H1 (cell line): ENCODE data around the gene MYBL2. TPM values are rescaled to one million over a fixed set of nuclear protein-coding genes. Genes with fewer than 3 reads are reported as not detected.

Experiments
- CTCF ChIA-PET: fragments of 300-600 bp; sonication (Branson Sonifier 250); formaldehyde crosslinking; loops from one replicate; lab custom pipeline; 2021; ENCODE audit not compliant: partially characterized antibody; lab: Charles Lee
- POLR2A ChIA-PET: fragments of 300-600 bp; sonication (Branson Sonifier 250); formaldehyde crosslinking; loops from one replicate; lab custom pipeline; 2021; ENCODE audit warnings: inconsistent platforms; ENCODE audit not compliant: partially characterized antibody; lab: Charles Lee
- DNase-seq, 2 experiments: peaks; one replicate each; pipeline versions ENCODE4 v3.0.0 to v3.0.0-alpha.2; 2010 to 2022; ENCODE audit warnings: low spot score in 2 of 2, low read depth in 1 of 2, mixed read lengths in 1 of 2
- FAIRE-seq: peaks from 2 replicates; lab custom pipeline; 2011; peaks lifted over from hg19 to GRCh38; lab: Jason Lieb, UNC
- H2AFZ ChIP-seq: 2 replicates; pipeline ENCODE4 v1.8.1; 2012; ENCODE audit warnings: low read length, inconsistent platforms
- H2AK5ac ChIP-seq: 2 replicates; pipeline ENCODE4 v1.6.1; 2013; ENCODE audit warnings: low read depth, low read length
- H2BK120ac ChIP-seq: replicated peaks from 2 replicates; pipeline ENCODE3; 2013; ENCODE audit warnings: low read depth, low read length, inconsistent platforms
- H2BK12ac ChIP-seq: 2 replicates; pipeline ENCODE4 v1.6.1; 2013; ENCODE audit warnings: low read depth, low read length
- H2BK15ac ChIP-seq: 2 replicates; pipeline ENCODE4 v1.6.1; 2013; ENCODE audit warnings: low read length
- H2BK20ac ChIP-seq: 2 replicates; pipeline ENCODE4 v1.6.1; 2013; ENCODE audit warnings: low read length
- H2BK5ac ChIP-seq: 2 replicates; pipeline ENCODE4 v1.6.1; 2013; ENCODE audit warnings: low read depth, low read length
- H3K14ac ChIP-seq: 2 replicates; pipeline ENCODE4 v1.6.1; 2013; ENCODE audit warnings: inconsistent platforms; ENCODE audit not compliant: insufficient read length
- H3K18ac ChIP-seq: 2 replicates; pipeline ENCODE4 v1.6.1; 2013; ENCODE audit warnings: low read length; ENCODE audit errors: extremely low read depth
- H3K23ac ChIP-seq: 2 replicates; pipeline ENCODE4 v1.6.1; 2013; ENCODE audit warnings: inconsistent platforms; ENCODE audit not compliant: insufficient read length
- H3K23me2 ChIP-seq: 2 replicates; pipeline ENCODE4 v1.6.1; 2013; ENCODE audit warnings: low read depth, low read length
- H3K27ac ChIP-seq: 2 replicates; pipeline ENCODE4 v1.6.1; 2011; ENCODE audit warnings: low read depth, low read length, inconsistent platforms
- H3K27me3 ChIP-seq, 4 experiments: replicated peaks in 1 of 4; 1 replicate in 1 of 4; 2 replicates in 3 of 4; pipeline versions ENCODE4 v1.6.1 to v1.8.1; 2011 to 2013; ENCODE audit warnings: low read length in 3 of 4, mild to moderate bottlenecking in 3 of 4, inconsistent platforms in 2 of 4, mixed read lengths in 2 of 4, moderate library complexity in 1 of 4; ENCODE audit not compliant: control insufficient read depth in 3 of 4, insufficient read depth in 3 of 4; ENCODE audit errors: extremely low read depth in 1 of 4
- H3K36me3 ChIP-seq, 4 experiments: 2 replicates each; pipeline versions ENCODE4 v1.6.1 to v1.8.1; 2011 to 2013; ENCODE audit warnings: mild to moderate bottlenecking in 4 of 4, low read length in 3 of 4, moderate library complexity in 2 of 4, control low read depth in 1 of 4, inconsistent platforms in 1 of 4; ENCODE audit not compliant: insufficient read depth in 4 of 4, control insufficient read depth in 2 of 4
- H3K4ac ChIP-seq: replicated peaks from 2 replicates; pipeline ENCODE3; 2013; ENCODE audit warnings: low read length, low read depth, mixed read lengths, inconsistent platforms; ENCODE audit not compliant: insufficient read length
- H3K4me1 ChIP-seq, 4 experiments: replicated peaks in 1 of 4; 1 replicate in 1 of 4; 2 replicates in 3 of 4; pipeline versions ENCODE4 v1.6.1 to v1.8.1; 2011 to 2013; ENCODE audit warnings: low read length in 3 of 4, inconsistent platforms in 2 of 4, mixed read lengths in 1 of 4; ENCODE audit not compliant: insufficient read depth in 4 of 4, control insufficient read depth in 3 of 4
- H3K4me2 ChIP-seq, 2 experiments: 2 replicates each; pipeline versions ENCODE4 v1.6.1 to v1.8.1; 2011 to 2013; ENCODE audit warnings: low read depth in 2 of 2, low read length in 2 of 2, control low read depth in 1 of 2, inconsistent platforms in 1 of 2, mild to moderate bottlenecking in 1 of 2; ENCODE audit not compliant: insufficient read depth in 1 of 2
- H3K4me3 ChIP-seq, 4 experiments: fragments of 200-600, 300-600 bp in 1 of 4; sonication (generic), shearing (Covaris generic), sonication (Bioruptor Twin) in 1 of 4; 2 replicates each; pipeline versions ENCODE4 v1.5.1 to v1.8.1; 2011 to 2016; ENCODE audit warnings: low read length in 4 of 4, low read depth in 3 of 4, control low read depth in 2 of 4, inconsistent platforms in 2 of 4, mild to moderate bottlenecking in 2 of 4, mixed read lengths in 1 of 4, moderate library complexity in 1 of 4; ENCODE audit not compliant: insufficient read depth in 2 of 4; ENCODE audit errors: extremely low read depth in 1 of 4
- H3K56ac ChIP-seq: replicated peaks from 2 replicates; pipeline ENCODE3; 2013; ENCODE audit warnings: low read depth, mild to moderate bottlenecking, mixed read lengths, low read length, inconsistent platforms; ENCODE audit not compliant: insufficient read length
- H3K79me1 ChIP-seq: 2 replicates; pipeline ENCODE4 v1.6.1; 2013; ENCODE audit warnings: low read depth, low read length, control low read depth
- H3K79me2 ChIP-seq, 2 experiments: 2 replicates each; pipeline versions ENCODE4 v1.6.1 to v1.8.1; 2012 to 2013; ENCODE audit warnings: low read length in 2 of 2, mild to moderate bottlenecking in 2 of 2, inconsistent platforms in 1 of 2; ENCODE audit not compliant: insufficient read depth in 2 of 2, control insufficient read depth in 1 of 2
- H3K9ac ChIP-seq, 4 experiments: replicated peaks in 1 of 4; 1 replicate in 1 of 4; 2 replicates in 3 of 4; pipeline versions ENCODE4 v1.6.1 to v1.8.1; 2011 to 2013; ENCODE audit warnings: low read depth in 3 of 4, low read length in 3 of 4, control low read depth in 2 of 4, mild to moderate bottlenecking in 2 of 4, moderate library complexity in 2 of 4, inconsistent platforms in 1 of 4; ENCODE audit errors: extremely low read depth in 1 of 4
- H3K9me3 ChIP-seq, 2 experiments: 2 replicates each; pipeline versions ENCODE4 v1.6.1 to v1.8.1; 2012 to 2013; ENCODE audit warnings: mild to moderate bottlenecking in 2 of 2, moderate library complexity in 2 of 2, control low read depth in 1 of 2, inconsistent platforms in 1 of 2, low read depth in 1 of 2, low read length in 1 of 2, mixed read lengths in 1 of 2; ENCODE audit not compliant: insufficient read depth in 2 of 2
- H4K20me1 ChIP-seq, 2 experiments: replicated peaks in 1 of 2; 2 replicates each; pipeline versions ENCODE3 to v1.8.1; 2011 to 2013; ENCODE audit warnings: inconsistent platforms in 2 of 2, low read length in 2 of 2, mild to moderate bottlenecking in 1 of 2; ENCODE audit not compliant: insufficient read depth in 2 of 2, control insufficient read depth in 1 of 2
- H4K5ac ChIP-seq: 2 replicates; pipeline ENCODE4 v1.6.1; 2013; ENCODE audit warnings: low read length, low read depth, mixed read lengths, inconsistent platforms; ENCODE audit not compliant: insufficient read length
- H4K8ac ChIP-seq: 2 replicates; pipeline ENCODE4 v1.8.0; 2013; ENCODE audit warnings: mild to moderate bottlenecking, moderate library complexity, low read length, inconsistent platforms; ENCODE audit not compliant: insufficient read depth; ENCODE audit errors: extremely low read depth
- H4K91ac ChIP-seq: replicated peaks from 2 replicates; pipeline ENCODE3; 2013; ENCODE audit warnings: low read length, mixed read lengths, inconsistent platforms; ENCODE audit not compliant: insufficient read length
- CEBPB ChIP-seq: IDR thresholded peaks from 2 replicates; pipeline ENCODE4 v1.6.1; 2012; ENCODE audit warnings: low read depth, low read length
- EGR1 ChIP-seq: IDR thresholded peaks from 2 replicates; pipeline ENCODE4 v1.6.1; 2011; ENCODE audit warnings: low read depth, low read length, borderline replicate concordance
- HDAC2 ChIP-seq, 2 experiments: fragments of 300-600 bp in 1 of 2; sonication (generic) in 1 of 2; IDR thresholded peaks; 2 replicates each; pipeline ENCODE4 v1.6.1; 2011 to 2012; ENCODE audit warnings: low read depth in 2 of 2, low read length in 2 of 2, mild to moderate bottlenecking in 2 of 2, moderate library complexity in 2 of 2, borderline replicate concordance in 1 of 2, inconsistent platforms in 1 of 2
- MAFK ChIP-seq: IDR thresholded peaks from 2 replicates; pipeline ENCODE4 v1.6.1; 2012; ENCODE audit warnings: low read depth, mild to moderate bottlenecking, improper control_type of control experiment, low read length
- RBBP5 ChIP-seq: IDR thresholded peaks from 2 replicates; pipeline ENCODE4 v1.7.1; 2012; ENCODE audit warnings: low read depth, mild to moderate bottlenecking, inconsistent platforms, low read length, moderate library complexity, borderline replicate concordance
- YY1 ChIP-seq: IDR thresholded peaks from 2 replicates; pipeline ENCODE4 v1.6.1; 2011; ENCODE audit warnings: low read depth, mild to moderate bottlenecking, low read length
- WGBS, 2 experiments: shearing (Covaris generic) in 1 of 2; methylation state at CpG; one replicate each; pipeline versions ENCODE4 v1.1.6 to v1.1.7; 2013 to 2015; ENCODE audit warnings: low lambda C conversion rate in 2 of 2, mixed read lengths in 2 of 2, inconsistent platforms in 1 of 2, low coverage in 1 of 2, missing lambda C conversion rate in 1 of 2; ENCODE audit not compliant: insufficient replicate concordance in 2 of 2, insufficient coverage in 1 of 2, insufficient read length in 1 of 2; ENCODE audit errors: extremely low coverage in 1 of 2, missing lambda C conversion rate in 1 of 2; 5-methylcytosine and 5-hydroxymethylcytosine counted together
- polyA plus RNA-seq, 7 experiments: library from polyadenylated mRNA; depleted of rRNA in 3 of 7; stranded (reverse) in 5 of 7; unstranded in 2 of 7; fragments of >200 nt in 5 of 7; fragments of 200-250 nt in 2 of 7; gene quantifications; 1 replicate in 5 of 7; 2 replicates in 1 of 7; 4 replicates in 1 of 7; pipeline versions ENCODE4 v1.2.1 to v1.2.3, GENCODE V29; 2011 to 2013; ENCODE audit warnings: missing spikeins in 2 of 7, mixed read lengths in 2 of 7
- total RNA-seq: library from RNA; stranded (reverse); fragmentation: NEBNext Ultra II Directional; extraction: Animal tissue kit (Norgen Biotek cat#: 25700); gene quantifications from 2 replicates; pipeline ENCODE4 v1.2.1, GENCODE V29; 2021
- TF ChIP-seq, protein P1 (sequence below): IDR thresholded peaks from 2 replicates; pipeline ENCODE4 v1.6.1; 2012; ENCODE audit warnings: low read length, inconsistent platforms
- TF ChIP-seq, protein P2 (sequence below): IDR thresholded peaks from 2 replicates; pipeline ENCODE4 v1.6.1; 2012; ENCODE audit warnings: inconsistent platforms

Gene MYBL2
- total and polyA plus RNA-seq, 2 of the 8 experiments (the other 6 are each of a cell fraction or from before 2014, with no cell fraction given), result 75.3 to 207 TPM

GRCh38 chr20:43690943-43691598 lies 24.2 kb downstream of the MYBL2 start:
- Histone ChIP-seq H2AFZ (no peak overlapping the region), H3K23me2 (no peaks in the 10 kb centered on the region), H3K14ac (no peak overlapping the region), H3K56ac (no peak overlapping the region), H3K36me3 (peaks cover 3 to 53% (median 32%) of the 10 kb centered on the region in 4 experiments; a peak in 7 of 8 replicates), H2BK12ac (no peak overlapping the region), H2AK5ac (no peak overlapping the region), H2BK20ac (no peak overlapping the region), H3K27me3 (no peaks in the 10 kb centered on the region), H3K4ac (no peak overlapping the region), H3K27ac (no peak overlapping the region), H4K20me1 (peaks cover 3 to 4% of the 10 kb centered on the region in 2 experiments), H2BK120ac (no peak overlapping the region), H3K9ac (no peak overlapping the region), H3K4me3 (no peak overlapping the region), H3K23ac (no peak overlapping the region), H3K9me3 (no peaks in the 10 kb centered on the region), H4K91ac (no peak overlapping the region), H4K5ac (no peak overlapping the region), H2BK15ac (no peak overlapping the region), H3K4me1 (peaks cover 0 to 2% (median 0%) of the 10 kb centered on the region in 4 experiments; a peak in 1 of 7 replicates), H3K18ac (no peak overlapping the region), H3K4me2 (no peak overlapping the region), H2BK5ac (no peak overlapping the region), H3K79me1 (no peaks in the 10 kb centered on the region), H3K79me2 (no peaks in the 10 kb centered on the region), H4K8ac (no peak overlapping the region)
- ChIA-PET POLR2A (interaction anchor here (1.1 to 3.0 kb wide), 3 partner anchors 20 to 109 kb away, joined by 3 to 10 read pairs (median 5); no protein-coding TSS in a partner anchor), CTCF (interaction anchor here (0.8 to 6.4 kb wide), 8 partner anchors 10 to 242 kb away, joined by 3 to 49 read pairs (median 5); partner anchors contain the start of gene SGK2)
- 94% methylated on average over 9 of the region's 9 CpGs; no CpG with 5 or more reads in 1 of the 2 experiments for WGBS, 2 experiments
- TF ChIP-seq CEBPB, result no peak
- no peak for TF ChIP-seq EGR1
- no peak for TF ChIP-seq MAFK
- TF ChIP-seq RBBP5, result no peak
- TF ChIP-seq, protein P1, sequence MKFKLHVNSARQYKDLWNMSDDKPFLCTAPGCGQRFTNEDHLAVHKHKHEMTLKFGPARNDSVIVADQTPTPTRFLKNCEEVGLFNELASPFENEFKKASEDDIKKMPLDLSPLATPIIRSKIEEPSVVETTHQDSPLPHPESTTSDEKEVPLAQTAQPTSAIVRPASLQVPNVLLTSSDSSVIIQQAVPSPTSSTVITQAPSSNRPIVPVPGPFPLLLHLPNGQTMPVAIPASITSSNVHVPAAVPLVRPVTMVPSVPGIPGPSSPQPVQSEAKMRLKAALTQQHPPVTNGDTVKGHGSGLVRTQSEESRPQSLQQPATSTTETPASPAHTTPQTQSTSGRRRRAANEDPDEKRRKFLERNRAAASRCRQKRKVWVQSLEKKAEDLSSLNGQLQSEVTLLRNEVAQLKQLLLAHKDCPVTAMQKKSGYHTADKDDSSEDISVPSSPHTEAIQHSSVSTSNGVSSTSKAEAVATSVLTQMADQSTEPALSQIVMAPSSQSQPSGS, result no peak
- no peak for TF ChIP-seq YY1
- TF ChIP-seq HDAC2 (IDR thresholded peaks at IDR 0.05; ENCODE audit: borderline replicate concordance in 1 of 2, low read depth in 2 of 2, low read length in 2 of 2), result no peak
- TF ChIP-seq, protein P2, sequence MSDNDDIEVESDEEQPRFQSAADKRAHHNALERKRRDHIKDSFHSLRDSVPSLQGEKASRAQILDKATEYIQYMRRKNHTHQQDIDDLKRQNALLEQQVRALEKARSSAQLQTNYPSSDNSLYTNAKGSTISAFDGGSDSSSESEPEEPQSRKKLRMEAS, result no peak
- no peak for FAIRE-seq
- no peak for DNase-seq
